Neural cell (in vitro differentiated cells): ENCODE results near the gene NGF. TPM values are rescaled to one million over a fixed set of nuclear protein-coding genes. Genes with fewer than 3 reads are reported as not detected.

Experiments
- H2AFZ ChIP-seq: fragments of 200-600, 300-800 bp; sonication (generic), shearing (Covaris generic); 2 replicates; pipeline ENCODE4 v1.6.0; 2014; ENCODE audit warnings: low read depth, mild to moderate bottlenecking, antibody characterized with exemption, low read length, moderate library complexity
- H3F3A ChIP-seq: fragments of 200-600 bp; shearing (Covaris generic); 2 replicates; pipeline ENCODE4 v1.6.1; 2016; ENCODE audit warnings: mild to moderate bottlenecking, moderate library complexity, mixed read lengths, antibody characterized with exemption, low read length; ENCODE audit not compliant: insufficient read depth, poor library complexity, severe bottlenecking
- H3K27ac ChIP-seq: fragments of 200-600, 300-800 bp; sonication (generic), shearing (Covaris generic); 2 replicates; pipeline ENCODE4 v1.5.1; 2014; ENCODE audit warnings: mild to moderate bottlenecking, low read length, moderate library complexity
- H3K27me3 ChIP-seq: fragments of 300-800, 200-600 bp; sonication (generic), shearing (Covaris generic); 2 replicates; pipeline ENCODE4 v1.6.0; 2014; ENCODE audit warnings: mild to moderate bottlenecking, low read depth, low read length, moderate library complexity; ENCODE audit not compliant: insufficient read depth
- H3K36me3 ChIP-seq: fragments of 300-800, 200-600 bp; sonication (generic), shearing (Covaris generic); 2 replicates; pipeline ENCODE4 v1.5.1; 2014; ENCODE audit warnings: mild to moderate bottlenecking, antibody characterized with exemption, low read length, moderate library complexity; ENCODE audit not compliant: insufficient read depth
- H3K4me2 ChIP-seq: fragments of 300-800, 200-600 bp; sonication (generic), shearing (Covaris generic); 2 replicates; pipeline ENCODE4 v1.6.0; 2014; ENCODE audit warnings: mild to moderate bottlenecking, low read length
- H3K4me3 ChIP-seq: fragments of 300-800, 200-600 bp; sonication (generic), shearing (Covaris generic); 2 replicates; pipeline ENCODE4 v1.5.1; 2014; ENCODE audit warnings: mild to moderate bottlenecking, low read length, moderate library complexity
- H3K79me2 ChIP-seq: fragments of 200-600 bp; shearing (Covaris generic); replicated peaks from 2 replicates; pipeline ENCODE4 v1.6.0; 2014; ENCODE audit warnings: mild to moderate bottlenecking, low read length, moderate library complexity; ENCODE audit not compliant: insufficient read depth
- H3K9ac ChIP-seq: fragments of 300-800, 200-600 bp; sonication (generic), shearing (Covaris generic); 2 replicates; pipeline ENCODE4 v1.6.1; 2016; ENCODE audit warnings: mild to moderate bottlenecking, low read length, mixed read lengths
- H3K9me2 ChIP-seq: fragments of 200-600 bp; shearing (Covaris generic); 2 replicates; pipeline ENCODE4 v1.6.1; 2016; ENCODE audit warnings: mild to moderate bottlenecking, low read length, mixed read lengths; ENCODE audit not compliant: insufficient read depth
- H3K9me3 ChIP-seq: fragments of 200-600, 300-800 bp; sonication (generic), shearing (Covaris generic); 2 replicates; pipeline ENCODE4 v1.6.1; 2016; ENCODE audit warnings: mild to moderate bottlenecking, mixed run types, low read length, moderate library complexity, mixed read lengths
- H4K20me1 ChIP-seq: fragments of 200-600 bp; shearing (Covaris generic); 2 replicates; pipeline ENCODE4 v1.6.1; 2016; ENCODE audit warnings: mild to moderate bottlenecking, mixed run types; ENCODE audit not compliant: insufficient read depth
- CTCF ChIP-seq: fragments of 450-650 bp; IDR thresholded peaks from 2 replicates; pipeline ENCODE4 v1.5.1; 2014; ENCODE audit warnings: antibody characterized with exemption, mild to moderate bottlenecking, moderate library complexity; ENCODE audit not compliant: poor library complexity, severe bottlenecking
- EP300 ChIP-seq: fragments of 450-650 bp; conservative IDR thresholded peaks from 2 replicates; pipeline ENCODE4 v1.6.1; 2014; ENCODE audit warnings: antibody characterized with exemption, mild to moderate bottlenecking, moderate library complexity; ENCODE audit not compliant: poor library complexity, severe bottlenecking
- EZH2 ChIP-seq: fragments of 200-600, 300-800 bp; shearing (Covaris generic), sonication (generic); IDR thresholded peaks from 2 replicates; pipeline ENCODE4 v1.6.1; 2014; ENCODE audit warnings: antibody characterized with exemption, low read length, borderline replicate concordance, mild to moderate bottlenecking; ENCODE audit not compliant: insufficient read depth, poor library complexity, severe bottlenecking
- MXI1 ChIP-seq: fragments of 450-650 bp; conservative IDR thresholded peaks from 2 replicates; pipeline ENCODE4 v1.6.1; 2014; ENCODE audit warnings: antibody characterized with exemption, mild to moderate bottlenecking; ENCODE audit not compliant: poor library complexity, severe bottlenecking
- POLR2AphosphoS5 ChIP-seq: IDR thresholded peaks from 2 replicates; pipeline ENCODE4 v1.6.1; 2012
- RAD21 ChIP-seq: fragments of 450-650 bp; conservative IDR thresholded peaks from 2 replicates; pipeline ENCODE4 v1.6.1; 2014; ENCODE audit warnings: antibody characterized with exemption, mild to moderate bottlenecking, moderate library complexity
- REST ChIP-seq: IDR thresholded peaks from 2 replicates; pipeline ENCODE4 v1.6.1; 2012; ENCODE audit warnings: borderline replicate concordance
- SMC3 ChIP-seq: fragments of 450-650 bp; conservative IDR thresholded peaks from 2 replicates; pipeline ENCODE4 v1.6.1; 2014; ENCODE audit warnings: antibody characterized with exemption, mild to moderate bottlenecking, moderate library complexity; ENCODE audit not compliant: poor library complexity
- TAF1 ChIP-seq: IDR thresholded peaks from 2 replicates; pipeline ENCODE4 v1.6.1; 2012; ENCODE audit warnings: low read depth
- polyA plus RNA-seq: library from polyadenylated mRNA; depleted of rRNA; stranded (reverse); fragments of >200 nt; gene quantifications from 2 replicates; pipeline ENCODE4 v1.2.3, GENCODE V29; 2014

Gene NGF
- polyA plus RNA-seq, 1 donor from 2014 or later: not detected

GRCh38 chr1:115348636-115349035, 10.6 kb upstream of the NGF start:
- H3K27ac ChIP-seq: no peak overlapping the region
- no peaks in the 10 kb centered on the region for H4K20me1 ChIP-seq
- H3K36me3 ChIP-seq: no peaks in the 10 kb centered on the region
- H3F3A ChIP-seq: no peaks in the 10 kb centered on the region
- H3K79me2 ChIP-seq: no peaks in the 10 kb centered on the region
- no peak overlapping the region for H3K4me2 ChIP-seq
- H2AFZ ChIP-seq: no peak overlapping the region
- H3K9ac ChIP-seq: no peak overlapping the region
- no peaks in the 10 kb centered on the region for H3K27me3 ChIP-seq
- H3K4me3 ChIP-seq: no peak overlapping the region
- no peaks in the 10 kb centered on the region for H3K9me3 ChIP-seq
- H3K9me2 ChIP-seq: no peaks in the 10 kb centered on the region
- TF ChIP-seq EZH2: no peak
- no peak for TF ChIP-seq CTCF
- TF ChIP-seq MXI1: no peak
- no peak for TF ChIP-seq SMC3
- no peak for TF ChIP-seq RAD21
- no peak for TF ChIP-seq POLR2AphosphoS5
- no peak for TF ChIP-seq TAF1
- no peak for TF ChIP-seq REST
- TF ChIP-seq EP300: no peak

- Histone ChIP-seq H3F3A (no peaks in the 10 kb centered on the region), H3K4me2 (no peak overlapping the region), H3K27ac (no peak overlapping the region), H2AFZ (no peak overlapping the region), H4K20me1 (no peaks in the 10 kb centered on the region), H3K79me2 (no peaks in the 10 kb centered on the region), H3K27me3 (no peaks in the 10 kb centered on the region), H3K36me3 (no peaks in the 10 kb centered on the region), H3K4me3 (no peak overlapping the region), H3K9me3 (no peaks in the 10 kb centered on the region), H3K9ac (no peak overlapping the region), H3K9me2 (no peaks in the 10 kb centered on the region)
- TF ChIP-seq POLR2AphosphoS5: no peak
- no peak for TF ChIP-seq EZH2
- TF ChIP-seq MXI1: no peak
- no peak for TF ChIP-seq TAF1
These were observed 9.2 kb upstream of the NGF start for GRCh38 chr1:115347282-115347681.

GRCh38 chr1:115343200-115343737, 5.2 kb upstream of the NGF start:
- no peak overlapping the region for H3K27ac ChIP-seq

More at GRCh38 chr1:115343200-115343737, 5.2 kb upstream of the NGF start:
- Histone ChIP-seq H2AFZ (no peak overlapping the region), H4K20me1 (no peaks in the 10 kb centered on the region), H3K4me3 (no peak overlapping the region), H3K36me3 (no peaks in the 10 kb centered on the region), H3K27me3 (peaks cover 12% of the 10 kb centered on the region), H3K9me2 (no peaks in the 10 kb centered on the region), H3K4me2 (no peak overlapping the region), H3K79me2 (no peaks in the 10 kb centered on the region), H3K9me3 (no peaks in the 10 kb centered on the region), H3F3A (no peaks in the 10 kb centered on the region), H3K9ac (no peak overlapping the region)
- no peak for TF ChIP-seq EP300
- TF ChIP-seq TAF1: no peak
- no peak for TF ChIP-seq CTCF
- TF ChIP-seq REST: no peak
- no peak for TF ChIP-seq MXI1
- no peak for TF ChIP-seq EZH2
- TF ChIP-seq RAD21: no peak
- no peak for TF ChIP-seq SMC3
- no peak for TF ChIP-seq POLR2AphosphoS5
